Measurements from ENCODE around the gene FCAR.

- TF ChIP-seq EZH2 (IDR thresholded peaks at IDR 0.05; ENCODE audit: low read depth) (no peak), CTCF (conservative IDR thresholded peaks at IDR 0.05) (no peak)
Measured at GRCh38 chr19:54850930-54851329, 23.1 kb upstream of the FCAR start.

Measured in PC-9 (cell line).